ENCODE results near the gene CNRIP1.

Gene CNRIP1

GRCh38 chr2:68294187-68294586, 25.6 kb downstream of the CNRIP1 start:
- FAIRE-seq (no peak), DNase-seq (ENCODE audit: insufficient read length, low spot score) (no peak)

DNA sequence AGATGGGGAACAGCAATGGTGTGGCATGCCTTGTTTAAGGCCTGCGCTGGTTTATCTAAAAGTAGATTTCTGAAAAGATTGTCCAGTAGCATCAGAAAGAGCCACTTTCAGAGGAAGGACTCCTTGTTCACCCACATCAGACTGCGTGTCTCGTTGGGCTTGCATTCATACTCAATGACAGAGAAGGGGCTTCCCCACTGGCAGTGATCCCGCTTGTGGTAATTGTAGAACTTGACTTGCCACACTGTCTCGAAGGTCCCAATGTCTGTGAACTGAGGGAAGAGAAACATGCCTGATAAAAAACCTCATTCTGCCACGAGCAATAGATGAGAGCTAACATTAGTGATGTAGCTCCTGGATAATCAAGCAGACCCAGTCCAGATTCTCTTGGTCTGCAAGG, 26.0 kb downstream of the CNRIP1 start:
- FAIRE-seq, result no peak
- no peak for DNase-seq (ENCODE audit: insufficient read length, low spot score)

DNA sequence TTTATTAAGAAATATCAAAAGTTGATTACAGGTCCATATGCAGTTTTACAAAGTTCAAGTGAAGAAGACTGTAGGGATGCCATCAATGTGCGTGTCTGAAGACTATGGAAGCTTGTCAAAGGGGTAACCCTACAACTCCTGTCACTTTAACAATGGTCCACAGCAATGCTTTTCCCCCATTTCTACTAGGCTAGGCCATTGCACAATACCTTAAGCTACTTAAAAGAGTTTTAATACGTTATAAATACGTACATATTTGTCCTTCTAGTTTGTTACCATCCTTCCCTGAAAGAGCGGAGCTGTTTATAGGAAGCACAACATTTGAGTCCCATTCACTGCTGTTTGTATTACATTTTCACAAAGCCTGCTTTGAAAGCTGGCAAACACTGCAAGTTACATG, 26.7 kb downstream of the CNRIP1 start:
- DNase-seq (ENCODE audit: insufficient read length, low spot score) (no peak), FAIRE-seq (no peak)

GRCh38 chr2:68292108-68292710, 27.5 kb downstream of the CNRIP1 start:
- FAIRE-seq (no peak), DNase-seq (ENCODE audit: insufficient read length, low spot score) (peak; percentile 28)

- FAIRE-seq (no peak), DNase-seq (ENCODE audit: insufficient read length, low spot score) (no peak)
Measured at GRCh38 chr2:68291314-68291713, 28.4 kb downstream of the CNRIP1 start.

DNA sequence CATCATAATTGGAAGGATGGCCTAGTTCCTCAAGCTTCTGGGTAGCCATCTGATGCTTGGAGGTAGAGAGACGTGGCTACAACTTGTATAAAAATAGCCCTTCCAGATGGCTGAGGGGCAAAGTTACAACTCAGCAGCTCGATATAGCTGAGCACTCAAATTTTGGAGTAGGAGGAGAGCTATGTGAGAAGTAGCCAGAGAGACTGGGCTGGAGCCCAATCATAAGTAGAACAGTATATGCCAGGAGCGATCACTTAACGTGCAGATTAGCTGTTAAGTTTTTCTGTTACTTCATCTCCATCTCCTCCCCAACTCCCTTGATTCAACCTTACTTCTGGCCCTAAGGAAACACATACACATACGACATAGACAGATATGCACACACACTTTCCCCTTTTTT, 28.8 kb downstream of the CNRIP1 start:
- FAIRE-seq, result no peak
- DNase-seq (ENCODE audit: insufficient read length, low spot score), result no peak

DNA sequence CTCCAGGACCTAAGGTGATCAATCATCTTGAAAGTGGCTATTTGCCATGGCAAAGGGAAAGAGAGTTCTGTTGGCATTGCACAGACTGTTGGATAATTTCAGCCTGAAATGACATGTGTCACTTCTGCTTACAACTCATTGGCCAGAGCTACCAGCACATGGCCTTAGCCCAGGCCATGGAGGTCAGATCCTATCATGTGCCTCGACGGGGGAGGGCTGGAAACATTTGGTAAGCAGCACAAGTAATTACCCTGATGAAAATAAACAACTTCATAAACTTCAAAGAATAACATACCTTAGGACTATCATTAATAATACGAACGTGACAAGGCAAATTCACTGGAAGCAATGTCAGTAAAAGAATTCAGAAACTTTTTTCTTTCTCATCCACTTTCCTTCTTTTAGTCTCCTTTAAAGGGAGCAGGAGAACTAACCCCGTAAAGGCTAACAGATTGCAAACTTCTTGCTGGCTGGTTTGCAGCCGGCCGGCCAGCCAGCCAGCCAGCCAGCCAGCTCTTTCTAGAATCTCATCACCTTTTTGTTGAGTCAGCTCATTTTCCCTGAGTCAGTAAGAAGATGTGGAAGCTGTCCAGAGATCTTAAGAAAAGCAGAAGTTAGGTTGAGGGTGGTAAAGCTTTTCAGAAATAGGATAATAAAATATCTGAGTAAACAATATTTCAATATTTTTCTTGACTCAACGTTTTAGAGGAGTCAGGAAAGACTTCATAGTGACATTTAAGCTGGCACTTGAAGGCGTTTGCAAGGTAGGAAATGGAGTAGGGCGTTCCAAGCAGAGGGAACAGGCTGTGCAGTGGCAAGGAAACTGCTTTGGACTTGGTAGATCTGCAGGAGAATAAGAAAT, 31.9 kb downstream of the CNRIP1 start:
- DNase-seq (ENCODE audit: insufficient read length, low spot score), result no peak
- no peak for FAIRE-seq

GRCh38 chr2:68284896-68285295, 34.9 kb downstream of the CNRIP1 start:
- FAIRE-seq (no peak), DNase-seq (ENCODE audit: insufficient read length, low spot score) (no peak)

DNA sequence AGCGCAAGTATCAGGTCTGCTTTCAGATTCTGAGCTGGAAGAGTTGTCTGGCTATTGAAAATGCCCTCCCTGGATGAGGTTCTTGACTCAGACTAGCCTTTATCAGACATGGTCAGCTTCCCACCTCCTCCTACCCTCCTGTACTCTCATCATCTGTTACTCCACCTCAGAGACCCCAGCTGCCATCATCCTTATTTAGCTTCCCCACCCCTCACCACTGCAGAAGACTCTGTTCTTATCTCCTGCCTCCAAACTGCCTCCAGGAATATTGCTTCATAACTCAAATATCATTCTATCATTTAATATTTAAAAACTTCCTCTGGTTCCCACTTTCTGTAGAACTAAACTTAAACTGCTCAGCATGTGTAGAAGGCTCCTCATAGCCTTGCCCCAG, 36.3 kb downstream of the CNRIP1 start:
- no peak for FAIRE-seq
- DNase-seq (ENCODE audit: insufficient read length, low spot score), result no peak

- DNase-seq (ENCODE audit: insufficient read length, low spot score), result peak; percentile 63
Measured at GRCh38 chr2:68282811-68283418, 36.8 kb downstream of the CNRIP1 start.

GRCh38 chr2:68280796-68281195, 39.0 kb downstream of the CNRIP1 start:
- DNase-seq (ENCODE audit: insufficient read length, low spot score) (no peak), FAIRE-seq (no peak)

More at GRCh38 chr2:68282811-68283418, 36.8 kb downstream of the CNRIP1 start:
- FAIRE-seq, result no peak

DNA sequence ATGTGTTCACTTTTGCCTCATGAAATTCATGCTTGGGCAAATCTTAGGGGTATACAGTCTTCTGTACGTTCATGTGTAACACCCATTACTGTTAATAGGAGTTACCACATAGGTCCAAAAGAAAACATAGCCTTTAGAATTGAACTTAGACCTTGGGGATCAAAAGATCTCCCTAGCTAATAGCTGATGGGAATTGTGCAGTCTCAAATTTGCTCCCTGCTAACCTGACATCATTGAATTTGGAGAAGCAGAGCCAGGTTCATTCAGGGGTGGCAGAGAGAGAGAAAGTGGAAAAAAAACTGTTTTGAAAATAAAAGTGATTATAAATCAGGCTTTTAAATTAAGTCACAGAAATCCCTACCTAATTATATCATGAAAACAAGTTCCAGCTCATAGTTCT, 39.4 kb downstream of the CNRIP1 start:
- DNase-seq (ENCODE audit: insufficient read length, low spot score), result no peak
- FAIRE-seq, result no peak

DNA sequence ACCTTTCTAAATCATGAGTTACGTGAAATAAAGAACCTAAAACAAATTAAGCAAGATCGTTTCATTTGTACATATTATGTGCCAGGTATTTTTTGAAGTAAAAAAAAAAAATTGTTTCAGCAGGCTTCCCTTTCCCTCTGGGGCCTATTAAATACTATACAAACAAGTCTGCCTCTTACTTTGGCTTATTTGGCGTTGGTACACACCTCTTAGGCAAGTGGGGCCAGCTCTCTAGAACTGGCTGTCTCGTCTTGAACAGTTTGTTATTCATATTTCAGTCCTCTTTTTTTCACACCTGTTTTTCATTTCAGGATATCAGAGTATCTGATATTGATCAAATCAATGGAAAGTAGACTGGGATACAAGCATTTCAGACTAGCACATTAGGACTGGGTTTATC, 40.1 kb downstream of the CNRIP1 start:
- DNase-seq (ENCODE audit: insufficient read length, low spot score), result no peak
- no peak for FAIRE-seq

- FAIRE-seq, result no peak
- no peak for DNase-seq (ENCODE audit: insufficient read length, low spot score)
Measured at GRCh38 chr2:68278169-68278568, 41.6 kb downstream of the CNRIP1 start.

DNA sequence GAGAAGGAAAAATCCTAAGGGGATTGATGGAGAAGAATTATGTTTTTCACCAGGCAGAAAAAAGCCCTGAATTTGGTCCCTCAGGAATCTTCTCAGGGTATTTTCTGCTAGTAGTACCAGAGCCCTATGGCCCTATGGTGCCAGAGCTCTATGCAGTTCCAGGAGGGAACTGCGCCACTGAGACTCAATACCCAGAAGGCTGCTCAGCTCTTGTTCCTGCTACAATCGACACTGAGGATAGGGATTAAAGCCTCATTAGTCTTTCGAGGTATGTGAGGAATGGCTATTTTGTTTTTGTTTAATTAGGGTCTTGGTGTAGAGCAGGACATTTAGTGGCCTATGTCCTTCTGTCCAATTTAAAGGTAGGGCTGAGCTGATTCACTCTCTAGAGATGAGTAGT, 45.7 kb downstream of the CNRIP1 start:
- no peak for DNase-seq (ENCODE audit: insufficient read length, low spot score)

DNA sequence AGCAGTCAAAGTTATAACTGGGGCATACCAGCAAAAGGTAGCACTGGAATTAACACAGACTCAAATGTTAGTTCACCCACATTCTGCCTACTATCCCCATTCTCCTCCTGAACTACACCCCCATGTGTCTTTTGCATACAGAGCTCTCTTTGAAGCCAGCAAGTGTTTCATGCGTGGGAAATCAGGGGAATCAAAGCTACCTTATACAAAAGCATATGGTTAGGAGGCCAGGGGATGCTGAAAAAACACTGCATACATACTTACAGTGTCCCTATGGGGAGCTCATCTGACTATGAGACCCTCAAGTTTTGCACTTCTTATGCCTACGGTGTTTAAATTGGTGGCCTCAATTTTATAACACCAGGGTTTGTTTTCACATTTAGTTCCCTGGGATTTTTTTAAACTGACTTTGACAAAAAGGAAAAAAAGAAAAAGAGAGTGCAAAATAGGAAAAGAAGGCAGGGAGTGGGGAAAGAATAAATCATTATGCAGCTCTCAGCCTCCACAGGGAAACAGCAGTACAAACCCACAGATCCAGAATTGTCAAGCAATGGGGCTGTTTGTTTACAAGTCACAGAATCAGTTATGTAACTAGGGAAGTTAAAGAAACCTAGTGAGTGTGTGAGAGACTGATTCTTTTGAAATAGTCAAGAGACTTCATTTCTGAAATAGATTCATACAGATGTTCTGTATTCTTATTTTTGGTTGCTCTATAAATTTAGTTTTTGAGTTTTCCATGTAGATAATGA, 47.3 kb downstream of the CNRIP1 start:
- DNase-seq (ENCODE audit: insufficient read length, low spot score) (no peak), FAIRE-seq (no peak)

More for the DNA sequence above, 45.7 kb downstream of the CNRIP1 start:
- no peak for FAIRE-seq

DNA sequence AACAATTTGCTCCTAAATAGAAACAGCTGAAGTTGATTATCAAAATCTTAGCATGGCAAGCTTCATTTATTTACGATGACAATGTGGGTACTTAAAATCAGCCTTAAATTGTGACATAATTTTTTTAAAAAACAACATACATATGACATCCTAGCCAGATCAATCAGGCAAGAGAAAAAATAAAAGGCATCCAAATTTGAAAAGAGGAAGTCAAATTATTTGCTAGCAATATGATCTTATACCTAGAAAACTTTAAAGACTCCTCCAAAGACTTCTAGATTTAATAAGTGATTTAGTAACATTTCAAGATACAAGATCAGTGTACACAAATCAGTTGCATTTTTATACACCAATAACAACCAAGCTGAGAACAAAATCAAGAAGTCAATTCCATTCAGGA, 53.1 kb downstream of the CNRIP1 start:
- DNase-seq (ENCODE audit: insufficient read length, low spot score) (no peak), FAIRE-seq (no peak)

DNA sequence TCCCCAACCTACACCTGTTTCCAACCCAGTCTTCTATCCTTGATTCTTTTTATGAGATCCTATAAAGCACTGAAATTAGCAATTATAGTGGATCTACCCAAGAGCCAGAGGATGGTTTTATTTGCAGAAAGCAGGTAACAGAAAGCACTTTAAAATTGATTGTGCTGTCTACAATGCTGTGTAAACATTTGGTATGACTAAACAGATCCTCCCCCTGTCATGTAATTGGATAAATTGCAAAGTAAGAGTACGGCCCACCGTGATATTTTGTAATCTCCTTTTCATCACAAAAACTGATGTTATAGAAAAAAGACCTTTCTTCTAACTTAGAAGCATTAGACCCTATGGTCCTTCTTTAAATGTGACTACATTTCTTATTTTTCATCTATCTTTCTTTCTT, 56.1 kb downstream of the CNRIP1 start:
- FAIRE-seq (no peak), DNase-seq (ENCODE audit: insufficient read length, low spot score) (no peak)

DNA sequence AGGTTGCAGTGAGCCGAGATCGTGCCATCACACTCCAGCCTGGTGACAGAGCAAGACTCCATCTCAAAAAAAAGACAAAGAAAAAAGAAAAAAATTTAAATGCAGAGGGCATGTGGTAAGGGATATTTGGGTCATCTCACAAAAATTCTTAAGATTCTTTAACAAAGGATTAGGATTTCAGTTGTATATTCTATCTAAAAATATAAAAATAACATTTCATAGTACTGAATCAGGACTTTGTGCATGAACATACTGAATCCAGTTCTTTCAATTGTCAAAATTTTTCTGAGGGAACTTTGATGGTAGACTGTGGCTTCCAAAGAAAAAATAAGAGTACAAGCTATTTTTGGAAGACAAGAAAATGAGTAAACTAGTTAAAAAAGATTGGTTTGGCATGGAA, 60.9 kb downstream of the CNRIP1 start:
- no peak for FAIRE-seq

DNA sequence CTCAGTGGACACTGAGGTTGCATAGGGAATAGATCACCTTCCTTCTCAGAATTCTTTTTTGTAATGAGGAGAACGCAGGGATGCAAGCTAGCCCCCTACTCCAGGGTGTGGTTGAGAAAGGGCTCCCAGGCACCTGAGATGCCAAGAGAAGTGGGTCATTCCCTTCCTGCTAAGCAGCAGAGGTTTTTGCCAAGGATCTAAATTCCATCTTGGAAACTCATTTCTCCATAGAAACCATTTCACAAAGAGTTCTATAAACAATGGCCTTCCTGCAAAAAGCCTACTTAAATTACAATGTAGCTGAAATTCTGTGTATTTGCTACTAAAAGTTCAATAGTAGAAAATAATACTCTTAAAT, 63.7 kb downstream of the CNRIP1 start:
- DNase-seq (ENCODE audit: insufficient read length, low spot score), result no peak
- FAIRE-seq, result no peak

More for the DNA sequence above, 60.9 kb downstream of the CNRIP1 start:
- no peak for DNase-seq (ENCODE audit: insufficient read length, low spot score)
